Osteocyte (in vitro differentiated cells): ENCODE measurements around the gene ATP1B4. TPM values are rescaled to one million over a fixed set of nuclear protein-coding genes. Genes with fewer than 3 reads are reported as not detected.

Experiments
- DNase-seq: peaks from one replicate; pipeline ENCODE4 v3.0.0; 2021; ENCODE audit warnings: mixed read lengths; ENCODE audit not compliant: unreplicated experiment; ENCODE audit errors: extremely low spot score
- H3K27ac Mint-ChIP-seq: one replicate; pipeline ENCODE4 v1.8.0; 2021; ENCODE audit warnings: mild to moderate bottlenecking, mixed read lengths; ENCODE audit not compliant: unreplicated experiment
- H3K27me3 Mint-ChIP-seq: one replicate; pipeline ENCODE4 v1.8.0; 2021; ENCODE audit warnings: mixed read lengths; ENCODE audit not compliant: unreplicated experiment
- H3K36me3 Mint-ChIP-seq: one replicate; pipeline ENCODE4 v1.8.0; 2021; ENCODE audit warnings: mixed read lengths; ENCODE audit not compliant: unreplicated experiment
- H3K4me1 Mint-ChIP-seq: one replicate; pipeline ENCODE4 v1.8.0; 2021; ENCODE audit warnings: mixed read lengths; ENCODE audit not compliant: unreplicated experiment
- H3K4me3 Mint-ChIP-seq: one replicate; pipeline ENCODE4 v1.8.0; 2021; ENCODE audit warnings: mild to moderate bottlenecking, moderate library complexity, mixed read lengths; ENCODE audit not compliant: unreplicated experiment
- H3K9me3 Mint-ChIP-seq: one replicate; pipeline ENCODE4 v1.8.0; 2021; ENCODE audit warnings: mixed read lengths; ENCODE audit not compliant: unreplicated experiment
- total RNA-seq: library from RNA; stranded (reverse); gene quantifications from 2 replicates; pipeline ENCODE4 v1.2.1, GENCODE V29; 2021
- TF ChIP-seq, protein P1 (sequence below): fragments of 200-600 bp; sonication (generic); IDR thresholded peaks from 2 replicates; pipeline ENCODE4 v1.5.0; 2021; ENCODE audit warnings: antibody characterized with exemption, mild to moderate bottlenecking, moderate library complexity

The ATP1B4 gene
- total RNA-seq, 1 donor from 2014 or later: not detected

- no peak for DNase-seq
- TF ChIP-seq, protein P1, sequence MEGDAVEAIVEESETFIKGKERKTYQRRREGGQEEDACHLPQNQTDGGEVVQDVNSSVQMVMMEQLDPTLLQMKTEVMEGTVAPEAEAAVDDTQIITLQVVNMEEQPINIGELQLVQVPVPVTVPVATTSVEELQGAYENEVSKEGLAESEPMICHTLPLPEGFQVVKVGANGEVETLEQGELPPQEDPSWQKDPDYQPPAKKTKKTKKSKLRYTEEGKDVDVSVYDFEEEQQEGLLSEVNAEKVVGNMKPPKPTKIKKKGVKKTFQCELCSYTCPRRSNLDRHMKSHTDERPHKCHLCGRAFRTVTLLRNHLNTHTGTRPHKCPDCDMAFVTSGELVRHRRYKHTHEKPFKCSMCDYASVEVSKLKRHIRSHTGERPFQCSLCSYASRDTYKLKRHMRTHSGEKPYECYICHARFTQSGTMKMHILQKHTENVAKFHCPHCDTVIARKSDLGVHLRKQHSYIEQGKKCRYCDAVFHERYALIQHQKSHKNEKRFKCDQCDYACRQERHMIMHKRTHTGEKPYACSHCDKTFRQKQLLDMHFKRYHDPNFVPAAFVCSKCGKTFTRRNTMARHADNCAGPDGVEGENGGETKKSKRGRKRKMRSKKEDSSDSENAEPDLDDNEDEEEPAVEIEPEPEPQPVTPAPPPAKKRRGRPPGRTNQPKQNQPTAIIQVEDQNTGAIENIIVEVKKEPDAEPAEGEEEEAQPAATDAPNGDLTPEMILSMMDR: no peak
- Mint-ChIP-seq H3K4me3 (no peak overlapping the region), H3K36me3 (no peaks in the 10 kb centered on the region), H3K27ac (no peak overlapping the region), H3K4me1 (no peaks in the 10 kb centered on the region), H3K9me3 (peaks cover 8% of the 10 kb centered on the region), H3K27me3 (peaks cover 2% of the 10 kb centered on the region)
These were observed 5.7 kb downstream of the ATP1B4 start for GRCh38 chrX:120367402-120368109.

DNA sequence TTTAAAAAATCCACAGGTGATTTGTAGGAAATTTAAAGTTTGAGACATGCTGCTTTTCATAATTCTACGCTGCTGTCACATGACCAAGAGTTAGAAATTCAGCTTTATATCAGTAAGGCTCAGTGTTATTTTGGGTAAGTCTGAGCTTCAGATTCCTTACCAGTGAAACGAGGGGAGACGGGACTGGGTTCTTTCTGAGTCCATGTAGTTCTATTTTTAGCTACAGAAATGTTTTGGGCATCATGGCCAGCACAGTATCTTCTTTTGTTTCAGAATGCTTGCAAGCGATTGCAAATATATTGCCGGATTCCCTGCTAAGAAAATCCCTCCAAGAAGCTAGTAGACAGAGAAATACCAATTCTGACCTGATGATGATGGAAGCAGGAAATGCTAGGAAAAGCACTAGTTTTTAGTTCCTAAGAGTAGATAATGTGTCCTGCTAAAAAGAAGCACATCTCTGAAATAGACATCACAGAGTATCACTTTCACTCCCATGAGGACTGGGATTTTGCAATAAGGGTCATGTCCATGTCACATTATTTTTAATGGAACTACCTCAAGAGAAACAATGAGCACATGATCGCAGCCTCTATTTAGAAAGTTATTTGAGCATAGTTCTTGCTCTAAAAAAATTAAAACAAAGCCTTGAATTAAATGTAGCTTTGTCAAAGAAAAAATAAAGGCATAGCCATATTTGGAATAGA lies 10.9 kb downstream of the ATP1B4 start:
- Mint-ChIP-seq H3K27me3 (peaks cover 2% of the 10 kb centered on the region), H3K9me3 (peaks cover 8% of the 10 kb centered on the region), H3K27ac (no peak overlapping the region), H3K4me1 (no peaks in the 10 kb centered on the region), H3K36me3 (no peaks in the 10 kb centered on the region), H3K4me3 (no peak overlapping the region)
- DNase-seq: no peak
- TF ChIP-seq, protein P1: no peak

GRCh38 chrX:120377179-120377578 lies 15.3 kb downstream of the ATP1B4 start:
- Mint-ChIP-seq H3K36me3 (no peaks in the 10 kb centered on the region), H3K4me1 (no peaks in the 10 kb centered on the region), H3K27ac (no peak overlapping the region), H3K9me3 (peaks cover 8% of the 10 kb centered on the region), H3K4me3 (no peak overlapping the region), H3K27me3 (peaks cover 6% of the 10 kb centered on the region)
- TF ChIP-seq, protein P1: no peak
- DNase-seq: no peak

DNA sequence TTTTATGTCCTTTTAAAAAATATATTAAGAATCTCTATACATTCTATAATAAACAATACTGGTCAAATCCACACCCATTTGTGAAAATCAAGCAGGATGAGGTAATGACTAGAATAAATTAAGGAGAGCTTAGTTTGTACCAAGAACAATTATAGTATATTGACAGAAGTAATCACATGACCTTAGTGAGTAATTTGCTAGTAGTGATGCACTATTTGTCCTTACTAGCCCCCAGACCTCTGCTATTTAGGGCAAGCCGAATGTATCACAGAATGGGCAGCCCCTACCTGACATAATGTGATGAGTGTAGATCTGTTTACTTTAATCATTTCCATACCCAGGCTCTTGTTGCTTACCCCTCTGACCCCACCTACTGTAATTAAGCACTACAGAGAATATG lies 15.8 kb downstream of the ATP1B4 start:
- Mint-ChIP-seq H3K4me1 (no peaks in the 10 kb centered on the region), H3K4me3 (no peak overlapping the region), H3K27me3 (peaks cover 6% of the 10 kb centered on the region), H3K36me3 (no peaks in the 10 kb centered on the region), H3K9me3 (peaks cover 10% of the 10 kb centered on the region), H3K27ac (no peak overlapping the region)
- TF ChIP-seq, protein P1: no peak
- no peak for DNase-seq

DNA sequence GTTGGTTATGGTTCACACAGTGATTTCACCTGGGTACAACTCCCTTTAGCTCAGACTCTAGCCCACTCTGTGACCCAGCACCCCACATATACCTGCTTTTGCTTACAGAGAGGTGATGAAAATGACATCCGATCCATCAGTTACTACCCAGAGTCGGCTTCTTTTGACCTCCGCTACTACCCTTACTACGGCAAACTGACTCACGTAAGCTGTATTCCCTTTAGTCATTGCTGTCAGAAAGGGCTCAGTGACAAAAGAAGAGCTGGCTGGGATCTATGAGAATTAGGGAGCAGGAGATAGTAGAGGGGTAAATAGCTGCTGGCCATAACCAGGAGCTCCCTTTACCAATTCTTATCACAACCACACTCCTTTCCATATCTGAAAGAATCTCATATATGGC lies 16.7 kb downstream of the ATP1B4 start:
- peaks cover 14% of the 10 kb centered on the region for H3K9me3 Mint-ChIP-seq
- DNase-seq: no peak
- peaks cover 9% of the 10 kb centered on the region for H3K27me3 Mint-ChIP-seq
- no peak overlapping the region for H3K27ac Mint-ChIP-seq
- no peaks in the 10 kb centered on the region for H3K4me1 Mint-ChIP-seq
- no peak overlapping the region for H3K4me3 Mint-ChIP-seq
- TF ChIP-seq, protein P1: no peak
- no peaks in the 10 kb centered on the region for H3K36me3 Mint-ChIP-seq
